Measurements from ENCODE around the gene SPATA31C1.

DNA sequence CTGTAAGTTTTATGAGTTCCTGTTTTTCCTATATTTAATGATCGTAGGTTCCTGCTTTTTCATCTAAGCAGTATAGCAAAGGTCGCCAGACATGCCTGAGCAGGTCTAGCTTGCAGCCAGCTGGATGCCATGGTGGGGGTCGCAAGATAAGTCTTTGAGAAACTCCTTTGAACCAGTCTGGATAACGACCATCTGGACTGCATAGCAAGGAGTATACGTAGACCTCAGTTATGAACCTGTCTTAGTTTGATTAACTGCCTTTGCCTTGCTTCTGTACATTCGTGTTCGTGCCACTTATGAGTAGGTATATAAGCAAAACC, 43.5 kb upstream of the SPATA31C1 start:
- TF ChIP-seq, protein P1, sequence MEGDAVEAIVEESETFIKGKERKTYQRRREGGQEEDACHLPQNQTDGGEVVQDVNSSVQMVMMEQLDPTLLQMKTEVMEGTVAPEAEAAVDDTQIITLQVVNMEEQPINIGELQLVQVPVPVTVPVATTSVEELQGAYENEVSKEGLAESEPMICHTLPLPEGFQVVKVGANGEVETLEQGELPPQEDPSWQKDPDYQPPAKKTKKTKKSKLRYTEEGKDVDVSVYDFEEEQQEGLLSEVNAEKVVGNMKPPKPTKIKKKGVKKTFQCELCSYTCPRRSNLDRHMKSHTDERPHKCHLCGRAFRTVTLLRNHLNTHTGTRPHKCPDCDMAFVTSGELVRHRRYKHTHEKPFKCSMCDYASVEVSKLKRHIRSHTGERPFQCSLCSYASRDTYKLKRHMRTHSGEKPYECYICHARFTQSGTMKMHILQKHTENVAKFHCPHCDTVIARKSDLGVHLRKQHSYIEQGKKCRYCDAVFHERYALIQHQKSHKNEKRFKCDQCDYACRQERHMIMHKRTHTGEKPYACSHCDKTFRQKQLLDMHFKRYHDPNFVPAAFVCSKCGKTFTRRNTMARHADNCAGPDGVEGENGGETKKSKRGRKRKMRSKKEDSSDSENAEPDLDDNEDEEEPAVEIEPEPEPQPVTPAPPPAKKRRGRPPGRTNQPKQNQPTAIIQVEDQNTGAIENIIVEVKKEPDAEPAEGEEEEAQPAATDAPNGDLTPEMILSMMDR (IDR thresholded peaks at IDR 0.05): no peak
- TF ChIP-seq EZH2 (IDR thresholded peaks at IDR 0.05; ENCODE audit: borderline replicate concordance, insufficient read depth, low read depth, low read length, poor library complexity, severe bottlenecking): no peak
